Measurements from ENCODE around the gene KSR1.

The KSR1 gene

GRCh38 chr17:27577121-27577761 lies 121.0 kb downstream of the KSR1 start:
- Histone ChIP-seq H3K36me3 (ENCODE audit: insufficient read depth, low read depth, low read length) (no peaks in the 10 kb centered on the region), H3K9me3 (ENCODE audit: insufficient read depth, low read depth, low read length) (no peaks in the 10 kb centered on the region), H3K27ac (ENCODE audit: low read length) (no peak overlapping the region), H3K27me3 (ENCODE audit: insufficient read depth, low read length) (no peaks in the 10 kb centered on the region), H3K9ac (ENCODE audit: low read depth, low read length) (0 out of 2 replicates have a peak overlapping the region, but pooled peaks have one; percentile 31), H3K4me3 (ENCODE audit: low read length) (no peak overlapping the region), H3K4me1 (ENCODE audit: insufficient read depth, low read length) (peaks cover 31% of the 10 kb centered on the region)

- H3K4me1 ChIP-seq (ENCODE audit: insufficient read depth, low read length), result peaks cover 26% of the 10 kb centered on the region
- H3K36me3 ChIP-seq (ENCODE audit: insufficient read depth, low read depth, low read length), result no peaks in the 10 kb centered on the region
- H3K9ac ChIP-seq (ENCODE audit: low read depth, low read length), result no peak overlapping the region
- no peak overlapping the region for H3K4me3 ChIP-seq (ENCODE audit: low read length)
- H3K27ac ChIP-seq (ENCODE audit: low read length), result no peak overlapping the region
- no peaks in the 10 kb centered on the region for H3K27me3 ChIP-seq (ENCODE audit: insufficient read depth, low read length)
- no peaks in the 10 kb centered on the region for H3K9me3 ChIP-seq (ENCODE audit: insufficient read depth, low read depth, low read length)
Observed at GRCh38 chr17:27577884-27578717, 121.9 kb downstream of the KSR1 start.

GRCh38 chr17:27578718-27579085 lies 122.5 kb downstream of the KSR1 start:
- H3K9ac ChIP-seq (ENCODE audit: low read depth, low read length), result no peak overlapping the region
- H3K27ac ChIP-seq (ENCODE audit: low read length), result no peak overlapping the region
- H3K9me3 ChIP-seq (ENCODE audit: insufficient read depth, low read depth, low read length), result no peaks in the 10 kb centered on the region
- peaks cover 20% of the 10 kb centered on the region for H3K4me1 ChIP-seq (ENCODE audit: insufficient read depth, low read length)
- no peaks in the 10 kb centered on the region for H3K27me3 ChIP-seq (ENCODE audit: insufficient read depth, low read length)
- no peaks in the 10 kb centered on the region for H3K36me3 ChIP-seq (ENCODE audit: insufficient read depth, low read depth, low read length)
- no peak overlapping the region for H3K4me3 ChIP-seq (ENCODE audit: low read length)

- Histone ChIP-seq H3K27me3 (ENCODE audit: insufficient read depth, low read length) (no peaks in the 10 kb centered on the region), H3K27ac (ENCODE audit: low read length) (no peak overlapping the region), H3K4me3 (ENCODE audit: low read length) (no peak overlapping the region), H3K36me3 (ENCODE audit: insufficient read depth, low read depth, low read length) (no peaks in the 10 kb centered on the region), H3K9me3 (ENCODE audit: insufficient read depth, low read depth, low read length) (no peaks in the 10 kb centered on the region), H3K4me1 (ENCODE audit: insufficient read depth, low read length) (peaks cover 14% of the 10 kb centered on the region), H3K9ac (ENCODE audit: low read depth, low read length) (no peak overlapping the region)
Observed at GRCh38 chr17:27579304-27579703, 123.1 kb downstream of the KSR1 start.

GRCh38 chr17:27579897-27580321 lies 123.7 kb downstream of the KSR1 start:
- H3K9ac ChIP-seq (ENCODE audit: low read depth, low read length), result no peak overlapping the region
- no peaks in the 10 kb centered on the region for H3K27me3 ChIP-seq (ENCODE audit: insufficient read depth, low read length)
- H3K4me3 ChIP-seq (ENCODE audit: low read length), result no peak overlapping the region
- H3K9me3 ChIP-seq (ENCODE audit: insufficient read depth, low read depth, low read length), result no peaks in the 10 kb centered on the region
- peaks cover 8% of the 10 kb centered on the region for H3K4me1 ChIP-seq (ENCODE audit: insufficient read depth, low read length)
- H3K36me3 ChIP-seq (ENCODE audit: insufficient read depth, low read depth, low read length), result no peaks in the 10 kb centered on the region
- no peak overlapping the region for H3K27ac ChIP-seq (ENCODE audit: low read length)

- Histone ChIP-seq H3K27ac (ENCODE audit: low read length) (no peak overlapping the region), H3K9me3 (ENCODE audit: insufficient read depth, low read depth, low read length) (no peaks in the 10 kb centered on the region), H3K4me1 (ENCODE audit: insufficient read depth, low read length) (no peaks in the 10 kb centered on the region; the same call in 1 of the 2 replicates), H3K27me3 (ENCODE audit: insufficient read depth, low read length) (no peaks in the 10 kb centered on the region), H3K9ac (ENCODE audit: low read depth, low read length) (no peak overlapping the region), H3K4me3 (ENCODE audit: low read length) (no peak overlapping the region), H3K36me3 (ENCODE audit: insufficient read depth, low read depth, low read length) (no peaks in the 10 kb centered on the region)
Observed at GRCh38 chr17:27581016-27581415, 124.8 kb downstream of the KSR1 start.

- Histone ChIP-seq H3K9ac (ENCODE audit: low read depth, low read length) (no peak overlapping the region), H3K27ac (ENCODE audit: low read length) (no peak overlapping the region), H3K4me1 (ENCODE audit: insufficient read depth, low read length) (no peaks in the 10 kb centered on the region), H3K27me3 (ENCODE audit: insufficient read depth, low read length) (no peaks in the 10 kb centered on the region), H3K36me3 (ENCODE audit: insufficient read depth, low read depth, low read length) (0 out of 2 replicates have a peak, but pooled peaks cover 3% of the 10 kb centered on the region), H3K4me3 (ENCODE audit: low read length) (no peak overlapping the region), H3K9me3 (ENCODE audit: insufficient read depth, low read depth, low read length) (no peaks in the 10 kb centered on the region)
Observed at GRCh38 chr17:27582696-27583095, 126.4 kb downstream of the KSR1 start.

GRCh38 chr17:27585153-27585681 lies 129.0 kb downstream of the KSR1 start:
- Histone ChIP-seq H3K9me3 (ENCODE audit: insufficient read depth, low read depth, low read length) (no peaks in the 10 kb centered on the region), H3K27me3 (ENCODE audit: insufficient read depth, low read length) (no peaks in the 10 kb centered on the region), H3K4me1 (ENCODE audit: insufficient read depth, low read length) (no peaks in the 10 kb centered on the region), H3K4me3 (ENCODE audit: low read length) (no peak overlapping the region), H3K36me3 (ENCODE audit: insufficient read depth, low read depth, low read length) (0 out of 2 replicates have a peak, but pooled peaks cover 3% of the 10 kb centered on the region), H3K27ac (ENCODE audit: low read length) (no peak overlapping the region), H3K9ac (ENCODE audit: low read depth, low read length) (no peak overlapping the region)

GRCh38 chr17:27585792-27586191 lies 129.5 kb downstream of the KSR1 start:
- Histone ChIP-seq H3K36me3 (ENCODE audit: insufficient read depth, low read depth, low read length) (0 out of 2 replicates have a peak, but pooled peaks cover 3% of the 10 kb centered on the region), H3K27me3 (ENCODE audit: insufficient read depth, low read length) (no peaks in the 10 kb centered on the region), H3K9ac (ENCODE audit: low read depth, low read length) (no peak overlapping the region), H3K9me3 (ENCODE audit: insufficient read depth, low read depth, low read length) (no peaks in the 10 kb centered on the region), H3K4me3 (ENCODE audit: low read length) (no peak overlapping the region), H3K27ac (ENCODE audit: low read length) (no peak overlapping the region), H3K4me1 (ENCODE audit: insufficient read depth, low read length) (peaks cover 2% of the 10 kb centered on the region; the same call in 1 of the 2 replicates)

GRCh38 chr17:27586203-27586721 lies 130.0 kb downstream of the KSR1 start:
- Histone ChIP-seq H3K4me3 (ENCODE audit: low read length) (no peak overlapping the region), H3K36me3 (ENCODE audit: insufficient read depth, low read depth, low read length) (0 out of 2 replicates have a peak, but pooled peaks cover 3% of the 10 kb centered on the region), H3K9ac (ENCODE audit: low read depth, low read length) (no peak overlapping the region), H3K9me3 (ENCODE audit: insufficient read depth, low read depth, low read length) (no peaks in the 10 kb centered on the region), H3K4me1 (ENCODE audit: insufficient read depth, low read length) (peaks cover 5% of the 10 kb centered on the region; the same call in 1 of the 2 replicates), H3K27ac (ENCODE audit: low read length) (no peak overlapping the region), H3K27me3 (ENCODE audit: insufficient read depth, low read length) (no peaks in the 10 kb centered on the region)

GRCh38 chr17:27588354-27588753 lies 132.1 kb downstream of the KSR1 start:
- H3K9me3 ChIP-seq (ENCODE audit: insufficient read depth, low read depth, low read length), result no peaks in the 10 kb centered on the region
- peaks cover 21% of the 10 kb centered on the region; the same call in 1 of the 2 replicates for H3K36me3 ChIP-seq (ENCODE audit: insufficient read depth, low read depth, low read length)
- peaks cover 5% of the 10 kb centered on the region; the same call in 1 of the 2 replicates for H3K4me1 ChIP-seq (ENCODE audit: insufficient read depth, low read length)
- H3K27ac ChIP-seq (ENCODE audit: low read length), result no peak overlapping the region
- H3K4me3 ChIP-seq (ENCODE audit: low read length), result no peak overlapping the region
- H3K9ac ChIP-seq (ENCODE audit: low read depth, low read length), result no peak overlapping the region
- H3K27me3 ChIP-seq (ENCODE audit: insufficient read depth, low read length), result no peaks in the 10 kb centered on the region

Data from iPS-20b (cell line).